Fibroblast of pulmonary artery (primary cell): ENCODE measurements around the gene ZNF611.
"Not testable (repeated sequence)": the region's sequence is repeated elsewhere in the genome, so short reads cannot be mapped to it uniquely, and the experiment has no call there.

Experiments used
- DNase-seq: peaks from one replicate; pipeline ENCODE4 v3.0.0-alpha.2; 2010; ENCODE audit warnings: low read depth
- H3K4me3 ChIP-seq: replicated peaks from 2 replicates; pipeline ENCODE4 v1.5.1; 2011; ENCODE audit warnings: low read depth, mild to moderate bottlenecking, control low read depth, low read length, moderate library complexity
- TF ChIP-seq, protein P1 (sequence below): IDR thresholded peaks from 2 replicates; pipeline ENCODE4 v1.5.1; 2011; ENCODE audit warnings: mild to moderate bottlenecking, control low read depth, low read length, inconsistent platforms; ENCODE audit errors: missing control alignments

The ZNF611 gene

DNA sequence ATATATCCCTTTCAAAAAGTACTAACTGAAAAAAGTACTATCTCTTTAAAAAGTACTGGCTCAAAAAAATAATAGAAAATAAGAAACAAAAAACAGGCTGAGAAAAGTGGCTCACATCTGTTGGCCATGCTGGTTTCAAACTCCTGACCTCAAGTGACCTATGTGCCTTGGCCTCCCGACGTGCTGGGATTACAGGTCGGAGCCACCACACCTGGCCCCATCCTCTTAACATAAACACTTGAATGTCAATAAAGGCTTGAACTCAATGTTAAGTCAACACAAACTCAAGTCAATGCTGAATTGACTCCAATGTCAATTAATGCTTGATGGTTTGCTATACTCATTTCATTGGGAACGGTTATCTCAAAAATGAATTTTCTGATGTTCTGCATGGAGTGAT, 30.9 kb downstream of the ZNF611 start:
- DNase-seq, result no peak
- TF ChIP-seq, protein P1, sequence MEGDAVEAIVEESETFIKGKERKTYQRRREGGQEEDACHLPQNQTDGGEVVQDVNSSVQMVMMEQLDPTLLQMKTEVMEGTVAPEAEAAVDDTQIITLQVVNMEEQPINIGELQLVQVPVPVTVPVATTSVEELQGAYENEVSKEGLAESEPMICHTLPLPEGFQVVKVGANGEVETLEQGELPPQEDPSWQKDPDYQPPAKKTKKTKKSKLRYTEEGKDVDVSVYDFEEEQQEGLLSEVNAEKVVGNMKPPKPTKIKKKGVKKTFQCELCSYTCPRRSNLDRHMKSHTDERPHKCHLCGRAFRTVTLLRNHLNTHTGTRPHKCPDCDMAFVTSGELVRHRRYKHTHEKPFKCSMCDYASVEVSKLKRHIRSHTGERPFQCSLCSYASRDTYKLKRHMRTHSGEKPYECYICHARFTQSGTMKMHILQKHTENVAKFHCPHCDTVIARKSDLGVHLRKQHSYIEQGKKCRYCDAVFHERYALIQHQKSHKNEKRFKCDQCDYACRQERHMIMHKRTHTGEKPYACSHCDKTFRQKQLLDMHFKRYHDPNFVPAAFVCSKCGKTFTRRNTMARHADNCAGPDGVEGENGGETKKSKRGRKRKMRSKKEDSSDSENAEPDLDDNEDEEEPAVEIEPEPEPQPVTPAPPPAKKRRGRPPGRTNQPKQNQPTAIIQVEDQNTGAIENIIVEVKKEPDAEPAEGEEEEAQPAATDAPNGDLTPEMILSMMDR, result no peak
- no peak overlapping the region for H3K4me3 ChIP-seq

DNA sequence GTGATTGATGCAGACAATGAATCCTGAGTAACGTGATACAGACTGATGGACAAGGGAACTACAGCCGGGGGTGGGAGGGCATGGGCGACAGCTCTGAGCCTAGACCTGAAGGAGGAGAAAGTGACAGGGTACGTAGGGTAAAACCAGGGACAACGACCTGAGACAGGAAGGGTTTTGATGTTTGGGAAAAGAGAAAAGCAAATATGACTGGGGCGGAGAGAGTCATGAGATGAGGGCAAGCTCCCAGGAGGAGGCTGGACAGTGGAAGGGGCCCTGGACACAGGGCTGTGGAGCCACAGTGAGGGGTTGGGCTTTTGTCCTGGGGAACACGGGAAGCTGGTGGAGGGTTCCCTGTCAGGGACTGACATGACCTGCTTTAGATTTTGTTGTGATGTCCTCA, 34.2 kb downstream of the ZNF611 start:
- H3K4me3 ChIP-seq, result no peak overlapping the region
- DNase-seq, result no peak
- TF ChIP-seq, protein P1, result no peak

DNA sequence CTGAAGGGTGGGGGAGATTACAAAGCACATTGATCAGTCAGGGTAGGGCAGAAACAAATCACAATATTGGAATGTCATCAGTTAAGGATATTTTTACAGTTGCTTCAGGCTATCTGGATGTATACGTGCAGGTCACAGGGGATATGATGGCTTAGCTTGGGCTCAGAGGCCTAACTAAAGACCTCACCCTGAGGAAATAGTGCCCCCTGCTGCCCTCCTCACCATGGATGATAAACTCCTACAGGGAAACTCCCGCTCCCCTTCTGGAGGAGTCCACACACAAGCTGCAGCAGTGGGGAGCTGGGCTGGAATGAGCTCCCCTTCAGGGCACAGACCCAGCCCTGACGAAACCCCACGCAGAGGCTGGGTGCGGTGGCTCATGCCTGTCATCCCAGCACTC, 35.3 kb downstream of the ZNF611 start:
- not testable (repeated sequence) for H3K4me3 ChIP-seq, DNase-seq

- TF ChIP-seq, protein P1, result no peak
- DNase-seq, result no peak
- no peak overlapping the region for H3K4me3 ChIP-seq
Measured at GRCh38 chr19:52695996-52696395, 38.8 kb downstream of the ZNF611 start.

DNA sequence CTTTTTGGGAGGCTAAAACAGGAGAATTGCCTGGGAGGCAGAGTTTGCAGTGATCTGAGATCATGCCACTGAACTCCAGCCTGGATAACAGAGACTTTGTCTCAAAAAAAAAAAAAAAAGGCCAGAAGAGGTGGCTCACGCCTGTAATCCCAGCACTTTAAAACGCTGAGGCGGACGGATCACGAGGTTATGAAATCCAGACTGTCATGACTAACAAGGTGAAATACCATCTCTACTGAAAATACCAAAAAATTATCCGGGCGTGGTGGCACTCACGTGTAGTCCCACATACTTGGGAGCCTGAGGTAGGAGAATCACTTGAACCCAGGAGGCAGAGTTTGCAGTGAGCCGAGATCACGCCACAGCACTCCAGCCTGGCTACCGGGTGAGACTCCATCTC, 39.9 kb downstream of the ZNF611 start:
- no peak for DNase-seq
- TF ChIP-seq, protein P1, result no peak
- no peak overlapping the region for H3K4me3 ChIP-seq

- H3K4me3 ChIP-seq, DNase-seq: not testable (repeated sequence)
Measured at GRCh38 chr19:52694281-52694680, 40.6 kb downstream of the ZNF611 start.

- DNase-seq, result no peak
- no peak overlapping the region for H3K4me3 ChIP-seq
- TF ChIP-seq, protein P1, result no peak
Measured at GRCh38 chr19:52692431-52693008, 42.3 kb downstream of the ZNF611 start.

- no peak overlapping the region for H3K4me3 ChIP-seq
- TF ChIP-seq, protein P1, result no peak
- DNase-seq, result no peak
Measured at GRCh38 chr19:52691737-52692136, 43.1 kb downstream of the ZNF611 start.
